Small intestine (tissue), 7 donors: Measurements from ENCODE around the gene GOLGA6L6. TPM values are rescaled to one million over a fixed set of nuclear protein-coding genes. Genes with fewer than 3 reads are reported as not detected.
"Not testable (repeated sequence)": the region's sequence is repeated elsewhere in the genome, so short reads cannot be mapped to it uniquely, and the experiment has no call there.

Experiments used
- DNase-seq, 2 donors: peaks; one replicate each; pipeline versions ENCODE4 v3.0.0 to v3.0.0-alpha.2; 2013
- FAIRE-seq: peaks from 2 replicates; lab custom pipeline; 2012; peaks lifted over from hg19 to GRCh38; lab: Jason Lieb, UNC
- H3K27ac ChIP-seq, 3 donors: one replicate each; pipeline ENCODE4 v1.5.1; 2013; ENCODE audit warnings: low read length in 2 of 3, mild to moderate bottlenecking in 2 of 3, control low read depth in 1 of 3, inconsistent platforms in 1 of 3, low read depth in 1 of 3, moderate library complexity in 1 of 3
- H3K27me3 ChIP-seq, 3 donors: one replicate each; pipeline ENCODE4 v1.6.1; 2013; ENCODE audit warnings: low read length in 3 of 3, inconsistent platforms in 1 of 3; ENCODE audit not compliant: control insufficient read depth in 3 of 3, insufficient read depth in 3 of 3
- H3K36me3 ChIP-seq, 3 donors: one replicate each; pipeline ENCODE4 v1.6.1; 2013; ENCODE audit warnings: low read length in 3 of 3, inconsistent platforms in 1 of 3, low read depth in 1 of 3, mild to moderate bottlenecking in 1 of 3, moderate library complexity in 1 of 3; ENCODE audit not compliant: control insufficient read depth in 3 of 3, insufficient read depth in 2 of 3
- H3K4me1 ChIP-seq, 3 donors: one replicate each; pipeline ENCODE4 v1.6.1; 2013; ENCODE audit warnings: low read length in 2 of 3, inconsistent platforms in 1 of 3, low read depth in 1 of 3, mild to moderate bottlenecking in 1 of 3, moderate library complexity in 1 of 3; ENCODE audit not compliant: control insufficient read depth in 3 of 3, insufficient read depth in 2 of 3
- H3K4me3 ChIP-seq, 3 donors: one replicate each; pipeline ENCODE4 v1.5.1; 2013; ENCODE audit warnings: low read length in 3 of 3, control low read depth in 1 of 3, inconsistent platforms in 1 of 3, low read depth in 1 of 3, mild to moderate bottlenecking in 1 of 3, moderate library complexity in 1 of 3
- H3K9me3 ChIP-seq, 2 donors: one replicate each; pipeline ENCODE4 v1.6.1; 2013; ENCODE audit warnings: low read depth in 1 of 2, low read length in 1 of 2; ENCODE audit not compliant: control insufficient read depth in 2 of 2, insufficient read depth in 1 of 2
- WGBS, 3 donors: extraction: QIAGEN DNeasy Blood & Tissue Kit; methylation state at CpG; one replicate each; pipeline ENCODE4 v1.1.7; 2013; 5-methylcytosine and 5-hydroxymethylcytosine counted together
- polyA plus RNA-seq, 4 donors: library from polyadenylated mRNA; stranded (reverse) in 3 of 4; unstranded in 1 of 4; fragments of 200-250 nt in 3 of 4; fragments of 120-200 nt in 1 of 4; gene quantifications; one replicate each; pipeline versions ENCODE4 v1.2.1 to v1.2.3, GENCODE V29; 2013
- donor health status: healthy with polysubstance abuse.
- donor health status: control.
- donor health status: control.
- donor health status: Bipolar disorder and iron deficiency.
- donor health status: healthy.

The GOLGA6L6 gene
- polyA plus RNA-seq, 4 donors: not detected

- H3K9me3 ChIP-seq, DNase-seq, H3K36me3 ChIP-seq, H3K4me1 ChIP-seq, H3K27me3 ChIP-seq, FAIRE-seq, H3K27ac ChIP-seq, H3K4me3 ChIP-seq: not testable (repeated sequence)
- 43 to 60% (median 53%) methylated on average over 3 to 48 of the region's 87 CpGs for WGBS, 3 donors
Measured at GRCh38 chr15:20505926-20506658, 35.5 kb downstream of the GOLGA6L6 start.

DNA sequence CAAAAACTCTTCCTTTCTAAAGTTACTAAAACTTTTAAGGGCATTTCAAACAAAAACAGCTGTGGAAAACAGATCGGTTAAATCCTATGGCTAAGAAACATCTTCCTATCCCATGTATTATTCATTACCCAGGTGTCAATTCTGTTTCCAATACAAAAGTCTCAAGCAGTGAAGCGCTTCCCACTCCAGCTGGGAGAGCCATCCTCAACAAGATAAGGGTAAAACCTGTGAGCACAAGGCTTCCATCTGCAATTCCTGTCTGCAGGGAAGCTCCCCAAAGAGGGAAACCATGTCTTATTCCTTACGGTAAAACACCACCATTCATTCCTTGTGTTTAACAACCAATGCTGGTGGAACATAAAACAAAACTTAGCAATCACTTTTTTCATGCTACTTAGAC is 38.8 kb downstream of the GOLGA6L6 start:
- not testable (repeated sequence) for H3K27ac ChIP-seq, H3K4me3 ChIP-seq, DNase-seq, H3K4me1 ChIP-seq, H3K36me3 ChIP-seq, H3K9me3 ChIP-seq, FAIRE-seq, H3K27me3 ChIP-seq
- no CpG with 5 or more reads among the region's 3 CpGs for WGBS, 3 donors

GRCh38 chr15:20501512-20502222 is 39.9 kb downstream of the GOLGA6L6 start:
- not testable (repeated sequence) for DNase-seq

DNA sequence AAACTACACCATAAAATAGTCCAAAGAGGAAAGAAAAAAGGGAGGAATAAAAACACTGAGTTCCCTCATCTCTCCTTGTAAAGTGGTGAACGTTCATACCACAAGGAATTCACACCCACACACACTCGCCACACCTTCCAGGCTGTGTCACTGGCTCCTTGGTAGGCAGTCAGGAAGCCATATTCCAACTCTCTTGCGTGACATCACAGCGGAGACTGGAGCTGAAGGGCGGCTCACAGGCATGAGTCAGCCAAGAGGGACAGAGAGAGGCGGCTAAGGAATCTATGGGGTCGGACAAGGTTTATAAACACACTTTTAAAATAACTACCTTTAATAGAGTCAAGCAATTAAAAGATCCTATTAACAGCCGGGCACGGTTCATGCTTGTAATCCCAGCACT is 43.8 kb downstream of the GOLGA6L6 start:
- WGBS, 3 donors: 78 to 91% (median 89%) methylated on average over 3 to 5 of the region's 9 CpGs
- H3K9me3 ChIP-seq, H3K27me3 ChIP-seq, H3K4me1 ChIP-seq, H3K27ac ChIP-seq, DNase-seq, H3K36me3 ChIP-seq, FAIRE-seq, H3K4me3 ChIP-seq: not testable (repeated sequence)

More at GRCh38 chr15:20501512-20502222, 39.9 kb downstream of the GOLGA6L6 start:
- WGBS, 3 donors: no CpG with 5 or more reads among the region's 5 CpGs
- H3K27me3 ChIP-seq, H3K4me3 ChIP-seq, H3K27ac ChIP-seq, FAIRE-seq, H3K36me3 ChIP-seq, H3K9me3 ChIP-seq, H3K4me1 ChIP-seq: not testable (repeated sequence)

DNA sequence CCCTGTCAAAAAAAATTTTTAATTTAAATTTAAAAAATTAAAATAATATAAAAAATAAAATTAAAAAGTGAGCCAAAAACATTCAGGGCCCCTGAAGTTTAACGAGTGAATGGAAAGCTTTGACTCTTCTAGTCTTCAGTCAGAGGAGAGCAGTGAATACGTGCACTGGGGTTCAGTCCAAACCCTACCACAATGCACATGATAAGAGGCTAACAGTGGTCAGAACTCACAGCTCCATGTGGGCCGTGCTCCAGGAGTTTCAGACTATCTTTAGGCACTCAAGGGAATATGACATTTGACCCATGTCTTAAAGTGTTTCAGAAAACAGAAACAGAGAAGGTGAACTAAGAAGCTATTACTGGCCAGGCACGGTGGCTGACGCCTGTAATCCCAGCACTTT is 48.6 kb downstream of the GOLGA6L6 start:
- not testable (repeated sequence) for DNase-seq, H3K4me3 ChIP-seq, H3K36me3 ChIP-seq, H3K27ac ChIP-seq, H3K9me3 ChIP-seq, H3K27me3 ChIP-seq, FAIRE-seq, H3K4me1 ChIP-seq
- 75 to 100% (median 90%) methylated on average over 1 to 2 of the region's 5 CpGs for WGBS, 3 donors

- not testable (repeated sequence) for H3K27ac ChIP-seq, DNase-seq, H3K27me3 ChIP-seq, FAIRE-seq, H3K4me3 ChIP-seq, H3K36me3 ChIP-seq, H3K4me1 ChIP-seq, H3K9me3 ChIP-seq
- WGBS, 3 donors: 83 to 93% (median 92%) methylated on average over 1 to 2 of the region's 4 CpGs
Measured at GRCh38 chr15:20492598-20492997, 49.0 kb downstream of the GOLGA6L6 start.

GRCh38 chr15:20489320-20489719 is 52.3 kb downstream of the GOLGA6L6 start:
- not testable (repeated sequence) for FAIRE-seq, H3K36me3 ChIP-seq, DNase-seq, H3K4me3 ChIP-seq, H3K4me1 ChIP-seq, H3K9me3 ChIP-seq, H3K27me3 ChIP-seq, H3K27ac ChIP-seq
- WGBS, 3 donors: 88 to 92% (median 89%) methylated on average over 2 to 3 of the region's 4 CpGs
